AG09319 (cell line): ENCODE results near the gene AHNAK.

Experiments used
- DNase-seq: peaks from one replicate; pipeline ENCODE4 v3.0.0-alpha.2; 2010; ENCODE audit warnings: low read depth; ENCODE audit errors: extremely low read depth
- TF ChIP-seq, protein P1 (sequence below): IDR thresholded peaks from 2 replicates; pipeline ENCODE4 v1.5.1; 2011; ENCODE audit warnings: low read depth, mild to moderate bottlenecking, inconsistent platforms, low read length, moderate library complexity

The AHNAK gene

DNA sequence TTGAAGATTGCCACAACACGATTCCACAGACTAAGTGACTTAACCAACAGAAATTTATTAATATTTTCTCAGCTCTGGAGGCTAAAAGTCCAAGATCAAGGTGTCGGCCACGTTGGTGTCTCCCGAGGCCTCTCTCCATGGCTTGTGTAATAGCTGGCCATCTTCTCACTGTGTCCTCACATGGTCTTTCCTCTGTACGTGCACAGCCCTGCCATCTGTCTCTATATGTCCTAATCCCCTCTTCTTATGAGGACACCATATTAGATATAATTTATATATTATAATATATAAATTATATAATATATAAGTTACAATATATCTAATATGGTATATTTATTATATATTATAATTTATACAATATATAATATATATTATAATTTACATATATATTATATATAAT, 152.9 kb downstream of the AHNAK start:
- TF ChIP-seq, protein P1, sequence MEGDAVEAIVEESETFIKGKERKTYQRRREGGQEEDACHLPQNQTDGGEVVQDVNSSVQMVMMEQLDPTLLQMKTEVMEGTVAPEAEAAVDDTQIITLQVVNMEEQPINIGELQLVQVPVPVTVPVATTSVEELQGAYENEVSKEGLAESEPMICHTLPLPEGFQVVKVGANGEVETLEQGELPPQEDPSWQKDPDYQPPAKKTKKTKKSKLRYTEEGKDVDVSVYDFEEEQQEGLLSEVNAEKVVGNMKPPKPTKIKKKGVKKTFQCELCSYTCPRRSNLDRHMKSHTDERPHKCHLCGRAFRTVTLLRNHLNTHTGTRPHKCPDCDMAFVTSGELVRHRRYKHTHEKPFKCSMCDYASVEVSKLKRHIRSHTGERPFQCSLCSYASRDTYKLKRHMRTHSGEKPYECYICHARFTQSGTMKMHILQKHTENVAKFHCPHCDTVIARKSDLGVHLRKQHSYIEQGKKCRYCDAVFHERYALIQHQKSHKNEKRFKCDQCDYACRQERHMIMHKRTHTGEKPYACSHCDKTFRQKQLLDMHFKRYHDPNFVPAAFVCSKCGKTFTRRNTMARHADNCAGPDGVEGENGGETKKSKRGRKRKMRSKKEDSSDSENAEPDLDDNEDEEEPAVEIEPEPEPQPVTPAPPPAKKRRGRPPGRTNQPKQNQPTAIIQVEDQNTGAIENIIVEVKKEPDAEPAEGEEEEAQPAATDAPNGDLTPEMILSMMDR: no peak
- no peak for DNase-seq

DNA sequence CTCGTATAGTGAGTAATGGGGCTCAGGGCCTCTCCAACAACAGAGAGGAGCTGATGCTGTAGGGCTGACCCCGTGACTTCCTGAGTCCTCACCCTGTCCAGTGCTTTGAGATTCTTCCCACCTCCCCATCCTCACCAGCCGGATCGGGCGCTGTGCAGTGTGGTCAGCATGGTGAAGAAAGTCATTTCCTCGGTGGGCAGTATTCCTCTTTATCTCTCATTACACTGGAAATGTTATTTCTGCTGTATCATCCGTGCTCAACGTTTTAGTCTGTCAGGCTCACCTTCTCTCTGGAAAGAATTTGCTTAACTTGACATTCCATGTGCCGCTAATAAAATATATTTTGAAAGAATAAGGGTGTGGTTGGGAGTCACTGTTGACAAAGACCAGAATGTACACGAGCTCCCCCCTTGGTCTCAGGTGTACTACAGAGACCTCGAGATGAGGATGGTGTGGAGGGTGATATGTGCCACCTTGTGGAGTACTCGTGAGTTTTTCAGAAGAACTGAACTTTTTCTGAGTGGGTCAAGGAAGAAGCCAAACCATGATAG, 153.5 kb downstream of the AHNAK start:
- DNase-seq: no peak
- TF ChIP-seq, protein P1: no peak

DNA sequence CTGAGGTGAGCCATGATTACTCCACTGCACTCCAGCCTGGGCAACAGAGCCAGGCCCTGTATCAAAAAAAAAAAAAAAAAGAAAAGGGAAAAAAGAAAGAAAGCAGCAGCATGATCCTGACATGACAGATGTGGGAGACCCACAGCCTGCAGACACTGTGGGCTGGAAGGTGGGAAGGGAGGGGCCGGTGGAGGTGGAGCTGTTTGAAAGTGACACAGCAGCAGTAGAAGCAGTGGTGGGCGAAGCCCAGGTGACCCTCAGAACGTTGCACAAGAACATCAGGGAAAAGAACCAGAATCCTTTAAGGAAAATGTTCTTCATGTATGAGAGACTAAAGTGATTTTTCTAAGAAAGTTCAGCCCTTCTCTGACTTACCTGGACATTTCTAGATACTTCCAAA, 154.1 kb downstream of the AHNAK start:
- TF ChIP-seq, protein P1: no peak

DNA sequence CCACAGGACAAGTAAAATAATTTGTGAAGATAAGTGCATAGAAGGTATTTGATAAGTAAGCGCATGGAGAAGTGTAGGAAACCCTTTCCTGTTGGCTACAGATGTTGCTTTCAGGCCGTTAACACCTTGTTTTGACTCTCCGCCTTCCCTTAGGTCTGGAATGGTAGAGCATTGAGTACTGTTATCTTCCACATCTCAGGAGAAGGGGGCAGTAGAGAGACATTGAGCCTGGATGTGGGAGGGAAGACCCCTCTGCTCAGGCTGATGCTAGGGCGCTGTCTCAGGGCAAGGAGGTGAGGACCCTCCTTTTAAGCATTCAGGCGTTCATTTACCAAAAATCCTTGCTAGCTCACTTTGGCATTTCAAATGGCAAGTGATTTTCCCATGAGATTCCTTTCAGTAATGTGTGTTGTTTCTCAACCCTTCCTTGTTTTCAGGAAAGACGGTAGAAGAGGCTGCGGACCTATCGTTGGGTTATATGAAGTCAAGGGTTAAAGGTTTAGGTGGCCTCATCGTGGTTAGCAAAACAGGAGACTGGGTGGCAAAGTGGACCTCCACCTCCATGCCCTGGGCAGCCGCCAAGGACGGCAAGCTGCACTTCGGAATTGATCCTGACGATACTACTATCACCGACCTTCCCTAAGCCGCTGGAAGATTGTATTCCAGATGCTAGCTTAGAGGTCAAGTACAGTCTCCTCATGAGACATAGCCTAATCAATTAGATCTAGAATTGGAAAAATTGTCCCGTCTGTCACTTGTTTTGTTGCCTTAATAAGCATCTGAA, 154.8 kb downstream of the AHNAK start:
- TF ChIP-seq, protein P1: no peak
- DNase-seq: no peak

More for the DNA sequence above, 154.1 kb downstream of the AHNAK start:
- DNase-seq: no peak

DNA sequence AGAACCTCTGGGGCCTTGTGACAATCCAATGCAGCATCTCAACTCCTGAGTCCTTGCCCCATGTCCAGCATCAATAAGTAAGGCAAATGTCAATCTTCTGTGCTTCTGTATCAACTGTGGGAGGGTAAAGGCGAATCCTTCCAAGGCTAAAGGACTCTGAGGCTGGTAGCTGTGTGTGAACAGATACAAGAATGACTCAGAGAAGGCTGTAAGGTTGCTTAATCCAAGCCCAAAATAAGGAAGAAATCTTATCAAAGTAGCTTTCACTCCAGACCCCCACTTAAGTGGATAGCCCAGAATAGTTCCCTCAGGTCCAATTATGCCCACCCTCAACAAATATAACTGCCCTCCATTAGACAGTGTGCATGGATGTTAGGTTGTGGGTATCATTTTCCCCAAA, 155.9 kb downstream of the AHNAK start:
- TF ChIP-seq, protein P1: no peak
- DNase-seq: no peak

DNA sequence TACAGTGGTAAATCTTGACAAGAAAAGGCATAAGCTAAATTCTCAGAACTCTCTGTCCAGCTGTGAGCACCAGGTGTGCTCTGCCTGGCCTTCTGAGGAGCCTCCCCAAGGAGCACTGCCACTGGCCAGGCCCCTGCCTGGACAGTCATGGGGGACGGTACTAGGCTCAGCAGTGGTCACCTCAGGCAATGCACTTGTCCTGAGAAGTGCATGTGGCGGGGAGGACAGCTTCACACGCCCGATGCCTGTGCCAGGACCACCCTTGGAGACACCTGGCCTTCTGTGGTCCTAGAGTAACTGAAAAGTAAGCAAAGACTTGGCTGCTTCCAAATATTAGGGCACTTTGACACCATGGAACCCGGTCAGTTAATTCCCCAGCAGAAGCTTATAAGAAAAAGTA, 156.4 kb downstream of the AHNAK start:
- DNase-seq: no peak
- TF ChIP-seq, protein P1: no peak

DNA sequence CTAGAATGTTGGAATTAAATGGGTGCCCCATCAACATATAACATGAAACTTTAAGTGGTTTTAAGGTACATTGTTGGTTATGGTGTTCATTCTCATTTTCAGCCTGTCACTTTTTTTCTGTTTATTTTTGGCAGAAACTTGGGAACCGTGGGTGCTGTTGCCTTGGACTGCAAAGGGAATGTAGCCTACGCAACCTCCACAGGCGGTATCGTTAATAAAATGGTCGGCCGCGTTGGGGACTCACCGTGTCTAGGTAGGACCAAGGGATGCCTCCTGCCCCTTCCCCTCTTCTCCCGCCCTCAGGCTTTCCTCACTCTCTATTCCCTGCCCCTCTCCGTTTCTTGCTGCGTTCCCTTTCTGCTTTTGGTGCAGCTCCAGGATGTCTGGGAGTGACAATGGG, 157.6 kb downstream of the AHNAK start:
- DNase-seq: no peak
- TF ChIP-seq, protein P1: no peak
